ENCODE data around the gene TRPM4.

Gene TRPM4

GRCh38 chr19:49118565-49119410 lies 38.8 kb upstream of the TRPM4 start, which contains the start of gene C19orf73 (continued):
- no peak for TF ChIP-seq ZNF518A (tag by site-specific recombination; conservative IDR thresholded peaks at IDR 0.05; ENCODE audit: low read depth)
- peak; percentile 55 for TF ChIP-seq REST (tag by site-specific recombination; IDR thresholded peaks at IDR 0.05)
- TF ChIP-seq FEZF1 (tag by site-specific recombination; IDR thresholded peaks at IDR 0.05): no peak; the same call in 1 of the 2 replicates
- TF ChIP-seq PRDM4 (tag by site-specific recombination; IDR thresholded peaks at IDR 0.05): peak; percentile 59; the same call in 1 of the 2 replicates
- peak; percentile 58 for TF ChIP-seq GLIS2 (tag by site-specific recombination; IDR thresholded peaks at IDR 0.05)
- TF ChIP-seq EGR2 (tag by site-specific recombination; IDR thresholded peaks at IDR 0.05; ENCODE audit: low read depth): peak; percentile 99
- TF ChIP-seq ZNF785 (tag by site-specific recombination; IDR thresholded peaks at IDR 0.05): peak; percentile 99
- TF ChIP-seq ZXDB (tag by site-specific recombination; IDR thresholded peaks at IDR 0.05): peak; percentile 95
- peak; percentile 98 for TF ChIP-seq KLF8 (tag by site-specific recombination; IDR thresholded peaks at IDR 0.05)
- TF ChIP-seq ZNF660 (tag by site-specific recombination; IDR thresholded peaks at IDR 0.05): peak; percentile 78
- 0 out of 2 replicates have a peak, but pooled peaks have one; percentile 11 for TF ChIP-seq ZNF404 (tag by site-specific recombination; IDR thresholded peaks at IDR 0.05)
- TF ChIP-seq ZNF555 (tag by site-specific recombination; conservative IDR thresholded peaks at IDR 0.05): no peak
- TF ChIP-seq ZNF664 (tag by site-specific recombination; IDR thresholded peaks at IDR 0.05): no peak; the same call in 1 of the 2 replicates
- peak; percentile 97 for TF ChIP-seq SP3 (tag by site-specific recombination; IDR thresholded peaks at IDR 0.05)
- no peak for TF ChIP-seq ZNF654 (tag by site-specific recombination; IDR thresholded peaks at IDR 0.05; ENCODE audit: low read depth)
- TF ChIP-seq MZF1 (tag by site-specific recombination; IDR thresholded peaks at IDR 0.05; ENCODE audit: borderline replicate concordance): no peak
- peak; percentile 93 for TF ChIP-seq ZNF324 (tag by site-specific recombination; IDR thresholded peaks at IDR 0.05)
- peak; percentile 46; the same call in 1 of the 2 replicates for TF ChIP-seq ZBTB44 (tag by site-specific recombination; IDR thresholded peaks at IDR 0.05)
- peak; percentile 81 for TF ChIP-seq HIC1 (tag by site-specific recombination; IDR thresholded peaks at IDR 0.05)
- no peak for TF ChIP-seq ZNF18 (tag by site-specific recombination; IDR thresholded peaks at IDR 0.05)
- TF ChIP-seq MYNN (tag by site-specific recombination; IDR thresholded peaks at IDR 0.05; ENCODE audit: borderline replicate concordance): no peak

Measured in HEK293 (cell line).